Measurements from ENCODE around the gene PEX13.
"Not testable (repeated sequence)": the region's sequence is repeated elsewhere in the genome, so short reads cannot be mapped to it uniquely, and the experiment has no call there.

DNA sequence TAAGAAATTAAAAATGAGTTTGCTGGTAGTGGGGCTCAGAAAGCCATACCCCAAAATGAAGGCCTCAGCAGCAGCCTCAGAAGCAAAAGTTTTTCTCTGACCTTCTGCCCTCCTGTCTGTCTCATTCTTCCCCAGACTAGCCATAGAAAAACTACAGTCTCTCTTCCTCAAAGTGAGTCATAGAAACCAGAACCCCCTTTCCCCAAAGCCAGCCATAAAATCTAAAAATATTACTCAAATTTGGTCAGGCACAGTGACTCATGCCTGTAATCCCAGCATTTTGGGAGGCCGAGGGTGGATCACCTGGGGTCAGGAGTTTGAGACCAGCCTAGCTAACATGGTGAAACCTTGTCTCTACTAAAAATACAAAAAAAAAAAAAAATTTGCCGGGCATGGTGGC lies 5.2 kb upstream of the PEX13 start:
- not testable (repeated sequence) for TF ChIP-seq CTCF (conservative IDR thresholded peaks at IDR 0.05; ENCODE audit: low read depth, low read length); EZH2 (IDR thresholded peaks at IDR 0.05; ENCODE audit: borderline replicate concordance, low read depth, low read length, poor library complexity, severe bottlenecking)
